ENCODE data around the gene SPO11.

GRCh38 chr20:57391439-57392301, 62.1 kb downstream of the SPO11 start:
- TF ChIP-seq EZH2phosphoT487 (IDR thresholded peaks at IDR 0.05; ENCODE audit: insufficient read depth, low read depth), result no peak
- no peak for TF ChIP-seq EZH2 (IDR thresholded peaks at IDR 0.05; ENCODE audit: insufficient read depth, poor library complexity, severe bottlenecking)
